ENCODE data around the gene LHFPL6.

The LHFPL6 gene

GRCh38 chr13:39602614-39603366 is at the start of gene LHFPL6:
Gene LHFPL6, minus strand, starts transcription at chr13:39603193.
- peak; percentile 28 to 41 for DNase-seq

- no peak for DNase-seq
Observed at GRCh38 chr13:39646122-39646521, 43.1 kb upstream of the LHFPL6 start.

- DNase-seq = no peak
Observed at GRCh38 chr13:39641645-39642044, 38.7 kb upstream of the LHFPL6 start.

GRCh38 chr13:39637890-39638289 is 34.9 kb upstream of the LHFPL6 start:
- DNase-seq = no peak

GRCh38 chr13:39635564-39635963 is 32.6 kb upstream of the LHFPL6 start:
- no peak for DNase-seq

GRCh38 chr13:39632994-39633393 is 30.0 kb upstream of the LHFPL6 start:
- DNase-seq = no peak

GRCh38 chr13:39631307-39631706 is 28.3 kb upstream of the LHFPL6 start:
- DNase-seq = no peak

- no peak for DNase-seq
Observed at GRCh38 chr13:39623466-39623865, 20.5 kb upstream of the LHFPL6 start.

GRCh38 chr13:39618561-39618960 is 15.6 kb upstream of the LHFPL6 start:
- no peak for DNase-seq

- DNase-seq = peak; percentile 28 to 59
Observed at GRCh38 chr13:39616087-39616694, 13.2 kb upstream of the LHFPL6 start.

- peak; percentile 35 to 65 for DNase-seq
Observed at GRCh38 chr13:39612023-39612637, 9.1 kb upstream of the LHFPL6 start.

GRCh38 chr13:39607876-39608275 is 4.9 kb upstream of the LHFPL6 start:
- no peak for DNase-seq

GRCh38 chr13:39605677-39606320 is 2.8 kb upstream of the LHFPL6 start:
- no peak for DNase-seq

GRCh38 chr13:39604756-39605155 is 1.8 kb upstream of the LHFPL6 start:
- DNase-seq = no peak

GRCh38 chr13:39603424-39603947 is 493 bp upstream of the LHFPL6 start:
- DNase-seq = no peak

- DNase-seq = no peak
Observed at GRCh38 chr13:39602277-39602613, 748 bp downstream of the LHFPL6 start.

GRCh38 chr13:39601636-39602035 is 1.4 kb downstream of the LHFPL6 start:
- no peak for DNase-seq

- DNase-seq = no peak
Observed at GRCh38 chr13:39600766-39601165, 2.2 kb downstream of the LHFPL6 start.

GRCh38 chr13:39599842-39600241 is 3.2 kb downstream of the LHFPL6 start:
- no peak for DNase-seq

- DNase-seq = no peak
Observed at GRCh38 chr13:39599012-39599411, 4.0 kb downstream of the LHFPL6 start.

- no peak for DNase-seq
Observed at GRCh38 chr13:39597838-39598237, 5.2 kb downstream of the LHFPL6 start.

- DNase-seq = no peak
Observed at GRCh38 chr13:39596685-39597084, 6.3 kb downstream of the LHFPL6 start.

- DNase-seq = no peak
Observed at GRCh38 chr13:39596176-39596575, 6.8 kb downstream of the LHFPL6 start.
